Measurements from ENCODE around the gene WNK2.
"Not testable (repeated sequence)": the region's sequence is repeated elsewhere in the genome, so short reads cannot be mapped to it uniquely, and the experiment has no call there.

Gene WNK2

GRCh38 chr9:93332317-93332716 lies 148.4 kb downstream of the WNK2 start:
- DNase-seq (ENCODE audit: low read depth), result no peak
- H3K4me3 ChIP-seq (ENCODE audit: low read length), result no peak overlapping the region
- no peak for TF ChIP-seq CTCF (conservative IDR thresholded peaks at IDR 0.05; ENCODE audit: low read length)

- TF ChIP-seq CTCF (conservative IDR thresholded peaks at IDR 0.05; ENCODE audit: low read length), result no peak
- H3K4me3 ChIP-seq (ENCODE audit: low read length), result no peak overlapping the region
- no peak for DNase-seq (ENCODE audit: low read depth)
These were observed 152.8 kb downstream of the WNK2 start for GRCh38 chr9:93336720-93337119.

GRCh38 chr9:93338196-93338595 lies 154.3 kb downstream of the WNK2 start:
- H3K4me3 ChIP-seq (ENCODE audit: low read length); DNase-seq (ENCODE audit: low read depth): not testable (repeated sequence)

GRCh38 chr9:93340091-93340490 lies 156.2 kb downstream of the WNK2 start:
- H3K4me3 ChIP-seq (ENCODE audit: low read length), result no peak overlapping the region
- no peak for DNase-seq (ENCODE audit: low read depth)
- no peak for TF ChIP-seq CTCF (conservative IDR thresholded peaks at IDR 0.05; ENCODE audit: low read length)

GRCh38 chr9:93341820-93342219 lies 157.9 kb downstream of the WNK2 start:
- H3K4me3 ChIP-seq (ENCODE audit: low read length); DNase-seq (ENCODE audit: low read depth): not testable (repeated sequence)

GRCh38 chr9:93342428-93342827 lies 158.5 kb downstream of the WNK2 start:
- not testable (repeated sequence) for DNase-seq (ENCODE audit: low read depth); H3K4me3 ChIP-seq (ENCODE audit: low read length)

GRCh38 chr9:93343663-93344062 lies 159.7 kb downstream of the WNK2 start:
- H3K4me3 ChIP-seq (ENCODE audit: low read length), result no peak overlapping the region
- DNase-seq (ENCODE audit: low read depth), result no peak
- no peak for TF ChIP-seq CTCF (conservative IDR thresholded peaks at IDR 0.05; ENCODE audit: low read length)

- no peak overlapping the region for H3K4me3 ChIP-seq (ENCODE audit: low read length)
- no peak for DNase-seq (ENCODE audit: low read depth)
- TF ChIP-seq CTCF (conservative IDR thresholded peaks at IDR 0.05; ENCODE audit: low read length), result no peak
These were observed 161.8 kb downstream of the WNK2 start for GRCh38 chr9:93345643-93346230.

All from AG10803 (cell line).